GM12864 (cell line): ENCODE data around the gene RNU2-1.
"Not testable (repeated sequence)": the region's sequence is repeated elsewhere in the genome, so short reads cannot be mapped to it uniquely, and the experiment has no call there.

ENCODE experiments used
- DNase-seq: peaks from one replicate; pipeline ENCODE4 v3.0.0-alpha.2; 2011; ENCODE audit warnings: low read depth
- H3K4me3 ChIP-seq: 2 replicates; pipeline ENCODE4 v1.5.1; 2011; ENCODE audit warnings: mild to moderate bottlenecking, low read depth, low read length, control low read depth
- TF ChIP-seq, protein P1 (sequence below): IDR thresholded peaks from 2 replicates; pipeline ENCODE4 v1.5.1; 2011; ENCODE audit warnings: low read depth, mild to moderate bottlenecking, moderate library complexity, low read length, control low read depth, inconsistent platforms; ENCODE audit errors: missing control alignments

RNU2-1 gene

GRCh38 chr17:43233877-43234276 is at the start of gene RNU2-1:
RNU2-1 (minus strand) TSS chr17:43233977.
- DNase-seq, H3K4me3 ChIP-seq: not testable (repeated sequence)

DNA sequence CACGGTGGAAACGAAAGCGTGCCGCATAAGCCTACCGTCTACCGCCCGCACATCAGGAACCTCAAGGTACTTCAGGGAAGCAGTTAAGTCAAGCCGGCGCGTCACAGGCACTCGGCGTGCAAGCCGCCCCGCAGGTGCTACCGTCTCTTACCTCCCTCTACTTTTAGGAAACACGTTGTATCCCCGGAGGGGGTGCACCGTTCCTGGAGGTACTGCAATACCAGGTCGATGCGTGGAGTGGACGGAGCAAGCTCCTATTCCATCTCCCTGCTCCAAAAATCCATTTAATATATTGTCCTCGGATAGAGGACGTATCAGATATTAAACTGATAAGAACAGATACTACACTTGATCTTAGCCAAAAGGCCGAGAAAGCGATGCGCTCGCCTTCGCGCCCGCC is 39.1 kb upstream of the RNU2-1 start:
- H3K4me3 ChIP-seq, DNase-seq: not testable (repeated sequence)

DNA sequence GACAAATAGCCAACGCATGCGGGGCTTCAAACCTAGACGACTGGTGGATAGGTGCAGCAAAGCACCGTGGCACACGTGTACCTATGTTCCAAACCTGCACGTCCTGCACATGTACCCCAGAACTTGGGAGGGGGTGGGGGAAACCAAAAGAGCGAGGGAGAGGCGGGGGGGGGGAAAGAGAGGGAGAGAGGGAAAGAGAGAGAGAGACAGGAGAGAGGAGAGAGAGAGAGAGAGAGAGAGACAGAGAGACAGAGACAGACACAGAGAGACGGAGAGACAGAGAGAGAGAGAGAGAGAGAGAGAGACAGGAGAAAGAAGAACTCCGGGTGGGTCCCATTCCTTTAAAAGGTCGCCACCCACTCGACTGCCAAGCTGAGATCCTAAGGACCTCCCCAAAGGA is 38.7 kb upstream of the RNU2-1 start:
- DNase-seq, H3K4me3 ChIP-seq: not testable (repeated sequence)

DNA sequence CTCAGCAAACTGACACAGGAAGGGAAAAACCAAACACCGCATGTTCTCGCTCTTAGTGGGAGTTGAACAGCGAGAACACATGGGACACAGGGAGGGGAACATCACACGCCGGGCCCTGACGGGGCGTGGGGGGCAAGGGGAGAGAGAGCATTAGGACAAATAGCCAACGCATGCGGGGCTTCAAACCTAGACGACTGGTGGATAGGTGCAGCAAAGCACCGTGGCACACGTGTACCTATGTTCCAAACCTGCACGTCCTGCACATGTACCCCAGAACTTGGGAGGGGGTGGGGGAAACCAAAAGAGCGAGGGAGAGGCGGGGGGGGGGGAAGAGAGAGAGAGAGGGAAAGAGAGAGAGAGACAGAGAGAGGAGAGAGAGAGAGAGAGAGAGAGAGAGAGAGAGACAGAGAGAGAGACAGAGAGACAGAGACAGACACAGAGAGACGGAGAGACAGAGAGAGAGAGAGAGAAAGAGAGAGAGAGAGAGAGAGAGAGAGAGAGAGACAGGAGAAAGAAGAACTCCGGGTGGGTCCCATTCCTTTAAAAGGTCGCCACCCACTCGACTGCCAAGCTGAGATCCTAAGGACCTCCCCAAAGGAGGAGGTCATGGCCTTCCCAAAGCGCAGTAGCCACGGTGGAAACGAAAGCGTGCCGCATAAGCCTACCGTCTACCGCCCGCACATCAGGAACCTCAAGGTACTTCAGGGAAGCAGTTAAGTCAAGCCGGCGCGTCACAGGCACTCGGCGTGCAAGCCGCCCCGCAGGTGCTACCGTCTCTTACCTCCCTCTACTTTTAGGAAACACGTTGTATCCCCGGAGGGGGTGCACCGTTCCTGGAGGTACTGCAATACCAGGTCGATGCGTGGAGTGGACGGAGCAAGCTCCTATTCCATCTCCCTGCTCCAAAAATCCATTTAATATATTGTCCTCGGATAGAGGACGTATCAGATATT is 37.1 kb upstream of the RNU2-1 start:
- not testable (repeated sequence) for H3K4me3 ChIP-seq, DNase-seq

DNA sequence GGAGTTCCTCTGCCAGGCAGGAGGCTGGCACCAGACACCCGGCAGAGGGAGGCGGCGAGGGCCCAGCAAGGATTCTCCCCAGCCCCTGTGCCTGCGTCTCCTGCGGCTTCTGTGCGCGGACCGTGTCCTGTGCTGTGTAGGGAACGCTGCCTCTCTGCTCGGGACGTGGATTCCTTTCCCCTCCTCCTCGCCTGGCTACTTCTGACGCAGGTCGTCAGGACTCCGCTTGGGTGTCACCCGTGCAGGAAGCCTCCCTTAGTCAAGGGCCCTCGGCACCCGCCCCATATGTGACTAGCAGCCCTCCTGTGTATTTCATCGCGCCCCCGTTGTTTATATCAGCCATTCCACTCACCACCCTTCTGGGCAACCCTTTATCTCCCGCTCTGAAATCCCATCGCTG is 12.7 kb upstream of the RNU2-1 start:
- not testable (repeated sequence) for H3K4me3 ChIP-seq, DNase-seq

- DNase-seq, H3K4me3 ChIP-seq: not testable (repeated sequence)
These were observed 7.0 kb upstream of the RNU2-1 start for GRCh38 chr17:43240596-43241352.

- DNase-seq, H3K4me3 ChIP-seq: not testable (repeated sequence)
These were observed 5.8 kb upstream of the RNU2-1 start for GRCh38 chr17:43239597-43239996.

DNA sequence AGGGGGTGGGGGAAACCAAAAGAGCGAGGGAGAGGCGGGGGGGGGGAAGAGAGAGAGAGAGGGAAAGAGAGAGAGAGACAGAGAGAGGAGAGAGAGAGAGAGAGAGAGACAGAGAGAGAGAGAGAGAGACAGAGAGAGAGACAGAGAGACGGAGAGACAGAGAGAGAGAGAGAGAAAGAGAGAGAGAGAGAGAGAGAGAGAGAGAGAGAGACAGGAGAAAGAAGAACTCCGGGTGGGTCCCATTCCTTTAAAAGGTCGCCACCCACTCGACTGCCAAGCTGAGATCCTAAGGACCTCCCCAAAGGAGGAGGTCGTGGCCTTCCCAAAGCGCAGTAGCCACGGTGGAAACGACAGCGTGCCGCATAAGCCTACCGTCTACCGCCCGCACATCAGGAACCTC is 514 bp downstream of the RNU2-1 start:
- not testable (repeated sequence) for H3K4me3 ChIP-seq, DNase-seq

DNA sequence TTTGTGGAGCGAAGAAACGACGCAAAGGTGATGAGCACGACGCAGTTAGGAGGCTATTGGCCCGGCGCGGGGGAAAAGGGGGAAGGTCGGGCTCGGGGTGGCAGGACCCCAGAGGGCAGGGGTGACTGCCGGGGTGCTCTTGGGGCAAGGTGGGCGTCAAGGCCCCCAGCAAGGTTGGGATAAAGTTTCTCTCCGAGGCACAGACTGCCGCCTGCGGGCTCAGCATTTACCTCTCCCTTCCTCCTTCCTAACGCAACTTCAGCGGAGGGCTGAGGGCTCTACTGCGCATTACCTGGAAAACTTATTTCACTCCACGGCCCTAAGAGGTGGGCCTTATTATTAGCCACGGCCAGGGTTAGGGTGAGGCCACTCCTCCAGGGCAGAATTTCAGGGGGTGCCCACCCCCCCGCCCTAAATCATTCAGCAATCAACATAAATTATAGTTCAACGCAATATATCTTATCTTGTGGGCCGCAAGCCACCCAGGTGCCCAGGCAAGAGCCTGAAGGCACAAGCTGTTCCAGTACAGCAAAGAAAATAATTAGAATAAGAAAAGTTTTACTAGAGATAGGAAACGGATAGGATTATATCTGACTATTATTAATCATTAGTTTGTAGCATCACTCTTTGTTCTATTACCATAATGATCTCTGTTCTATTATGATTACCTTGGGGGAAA is 1.6 kb downstream of the RNU2-1 start:
- peak overlapping the region; percentile 32; the same call in 1 of the 2 replicates for H3K4me3 ChIP-seq
- not testable (repeated sequence) for DNase-seq

DNA sequence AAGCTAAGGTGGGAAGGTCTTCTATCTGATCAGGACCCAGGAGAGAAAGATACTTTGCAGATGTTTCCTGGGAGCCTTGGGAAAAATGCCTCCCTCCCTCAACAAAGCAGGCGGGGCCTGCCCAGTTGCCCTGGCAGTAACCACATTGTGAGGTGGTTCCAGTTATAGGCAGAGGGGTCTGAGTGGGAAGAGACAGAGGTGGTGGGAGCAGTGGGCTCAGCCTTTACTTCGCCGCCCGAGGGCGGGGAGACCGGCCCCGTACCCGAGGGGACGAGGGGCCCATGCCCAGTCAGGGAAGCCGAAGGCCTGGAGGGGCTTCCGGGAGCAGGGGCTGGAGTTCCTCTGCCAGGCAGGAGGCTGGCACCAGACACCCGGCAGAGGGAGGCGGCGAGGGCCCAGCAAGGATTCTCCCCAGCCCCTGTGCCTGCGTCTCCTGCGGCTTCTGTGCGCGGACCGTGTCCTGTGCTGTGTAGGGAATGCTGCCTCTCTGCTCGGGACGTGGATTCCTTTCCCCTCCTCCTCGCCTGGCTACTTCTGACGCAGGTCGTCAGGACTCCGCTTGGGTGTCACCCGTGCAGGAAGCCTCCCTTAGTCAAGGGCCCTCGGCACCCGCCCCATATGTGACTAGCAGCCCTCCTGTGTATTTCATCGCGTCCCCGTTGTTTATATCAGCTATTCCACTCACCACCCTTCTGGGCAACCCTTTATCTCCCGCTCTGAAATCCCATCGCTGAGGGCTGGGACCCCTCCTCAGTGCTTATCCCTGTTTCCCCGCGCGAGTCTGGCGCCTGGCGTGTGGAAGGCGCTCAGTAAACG is 2.4 kb downstream of the RNU2-1 start:
- H3K4me3 ChIP-seq, result peak overlapping the region; percentile 32; the same call in 1 of the 2 replicates
- not testable (repeated sequence) for DNase-seq

DNA sequence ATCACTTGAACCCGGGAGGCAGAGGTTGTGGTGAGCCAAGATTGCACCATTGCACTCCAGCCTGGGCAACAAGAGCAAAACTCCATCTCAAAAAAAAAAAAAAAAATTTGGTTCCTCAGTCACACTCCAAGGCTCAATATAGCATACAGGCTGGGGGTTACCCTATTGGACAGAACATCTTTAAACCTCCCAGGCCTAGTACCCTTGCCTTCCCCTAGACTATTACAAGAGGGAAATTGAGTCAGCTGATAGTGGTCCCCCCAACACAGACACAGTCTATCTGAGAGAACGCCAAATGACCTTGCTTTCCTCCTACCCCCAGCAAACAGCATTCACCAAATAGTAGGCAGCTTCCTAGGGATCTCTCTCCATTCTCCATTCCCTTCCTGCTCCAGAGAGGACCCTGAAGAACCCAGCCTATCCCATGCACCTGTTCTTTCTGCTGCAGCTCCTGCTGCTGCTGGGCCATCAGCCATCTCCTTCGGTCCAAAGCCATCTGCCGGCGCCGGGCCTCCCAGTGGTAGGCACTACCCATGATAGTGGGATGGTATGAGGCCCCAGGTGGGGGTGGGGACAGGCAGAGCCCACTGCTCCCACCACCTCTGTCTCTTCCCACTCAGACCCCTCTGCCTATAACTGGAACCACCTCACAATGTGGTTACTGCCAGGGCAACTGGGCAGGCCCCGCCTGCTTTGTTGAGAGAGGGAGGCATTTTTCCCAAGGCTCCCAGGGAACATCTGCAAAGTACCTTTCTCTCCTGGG is 5.6 kb downstream of the RNU2-1 start, which contains the start of gene CCDC200:
CCDC200 (minus strand) TSS at position 604 of the 763 bp plus-strand sequence; CDS start at position 535, 69 bp downstream.
- not testable (repeated sequence) for DNase-seq, H3K4me3 ChIP-seq

- no peak overlapping the region for H3K4me3 ChIP-seq
- TF ChIP-seq, protein P1, sequence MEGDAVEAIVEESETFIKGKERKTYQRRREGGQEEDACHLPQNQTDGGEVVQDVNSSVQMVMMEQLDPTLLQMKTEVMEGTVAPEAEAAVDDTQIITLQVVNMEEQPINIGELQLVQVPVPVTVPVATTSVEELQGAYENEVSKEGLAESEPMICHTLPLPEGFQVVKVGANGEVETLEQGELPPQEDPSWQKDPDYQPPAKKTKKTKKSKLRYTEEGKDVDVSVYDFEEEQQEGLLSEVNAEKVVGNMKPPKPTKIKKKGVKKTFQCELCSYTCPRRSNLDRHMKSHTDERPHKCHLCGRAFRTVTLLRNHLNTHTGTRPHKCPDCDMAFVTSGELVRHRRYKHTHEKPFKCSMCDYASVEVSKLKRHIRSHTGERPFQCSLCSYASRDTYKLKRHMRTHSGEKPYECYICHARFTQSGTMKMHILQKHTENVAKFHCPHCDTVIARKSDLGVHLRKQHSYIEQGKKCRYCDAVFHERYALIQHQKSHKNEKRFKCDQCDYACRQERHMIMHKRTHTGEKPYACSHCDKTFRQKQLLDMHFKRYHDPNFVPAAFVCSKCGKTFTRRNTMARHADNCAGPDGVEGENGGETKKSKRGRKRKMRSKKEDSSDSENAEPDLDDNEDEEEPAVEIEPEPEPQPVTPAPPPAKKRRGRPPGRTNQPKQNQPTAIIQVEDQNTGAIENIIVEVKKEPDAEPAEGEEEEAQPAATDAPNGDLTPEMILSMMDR, result no peak
- no peak for DNase-seq
These were observed 7.4 kb downstream of the RNU2-1 start for GRCh38 chr17:43226393-43226792.
